ENCODE data around the gene SRPX2. TPM values are rescaled to one million over a fixed set of nuclear protein-coding genes. Genes with fewer than 3 reads are reported as not detected.

The SRPX2 gene
- total and polyA plus RNA-seq, 2 experiments from 2014 or later: 22.9 to 24.9 TPM

- no peak overlapping the region for H3K4me2 ChIP-seq
- H3K9me2 ChIP-seq (replicated peaks; ENCODE audit: insufficient read depth): no peaks in the 10 kb centered on the region
- H4K20me1 ChIP-seq (ENCODE audit: insufficient read depth, poor library complexity, severe bottlenecking): no peaks in the 10 kb centered on the region
- H3K79me2 ChIP-seq: no peaks in the 10 kb centered on the region
- H2AFZ ChIP-seq: no peak overlapping the region
- no peak for TF ChIP-seq EZH2phosphoT487 (IDR thresholded peaks at IDR 0.05; ENCODE audit: low read depth, severe bottlenecking, unreplicated experiment)
- no peak for TF ChIP-seq EZH2 (IDR thresholded peaks at IDR 0.05; ENCODE audit: borderline replicate concordance)
- no peak for TF ChIP-seq CTCF (IDR thresholded peaks at IDR 0.05; ENCODE audit: poor library complexity)
- DNase-seq (ENCODE audit: low spot score): no peak
- no peaks in the 10 kb centered on the region for H3K27me3 ChIP-seq
- no peaks in the 10 kb centered on the region for H3K9me3 ChIP-seq (ENCODE audit: low read depth)
- H3K36me3 ChIP-seq (replicated peaks; ENCODE audit: insufficient read depth, low read depth): no peaks in the 10 kb centered on the region
- 81% methylated on average over 1 of the region's 1 CpG for WGBS (ENCODE audit: low lambda C conversion rate, missing lambda C conversion rate)
- no peaks in the 10 kb centered on the region for H3K4me1 ChIP-seq (ENCODE audit: insufficient read depth)
- H3K4me3 ChIP-seq: no peak overlapping the region
- H3K27ac ChIP-seq: no peak overlapping the region
Measured at GRCh38 chrX:100700809-100701208, 56.8 kb downstream of the SRPX2 start.

- Histone ChIP-seq H3K9me3 (ENCODE audit: low read depth) (no peaks in the 10 kb centered on the region), H3K9me2 (replicated peaks; ENCODE audit: insufficient read depth) (no peaks in the 10 kb centered on the region), H2AFZ (no peak overlapping the region), H3K4me3 (no peak overlapping the region), H3K4me2 (no peak overlapping the region), H3K27me3 (no peaks in the 10 kb centered on the region), H3K36me3 (replicated peaks; ENCODE audit: insufficient read depth, low read depth) (no peaks in the 10 kb centered on the region), H3K79me2 (no peaks in the 10 kb centered on the region), H3K27ac (no peak overlapping the region), H4K20me1 (ENCODE audit: insufficient read depth, poor library complexity, severe bottlenecking) (no peaks in the 10 kb centered on the region), H3K4me1 (ENCODE audit: insufficient read depth) (no peaks in the 10 kb centered on the region)
- no peak for DNase-seq (ENCODE audit: low spot score)
- 48% methylated on average over 3 of the region's 3 CpGs for WGBS (ENCODE audit: low lambda C conversion rate, missing lambda C conversion rate)
- TF ChIP-seq EZH2 (IDR thresholded peaks at IDR 0.05; ENCODE audit: borderline replicate concordance) (no peak), EZH2phosphoT487 (IDR thresholded peaks at IDR 0.05; ENCODE audit: low read depth, severe bottlenecking, unreplicated experiment) (no peak), CTCF (IDR thresholded peaks at IDR 0.05; ENCODE audit: poor library complexity) (no peak)
Measured at GRCh38 chrX:100704581-100705203, 60.7 kb downstream of the SRPX2 start.

GRCh38 chrX:100710816-100711215, 66.8 kb downstream of the SRPX2 start:
- 65% methylated on average over 3 of the region's 3 CpGs for WGBS (ENCODE audit: low lambda C conversion rate, missing lambda C conversion rate)
- Histone ChIP-seq H2AFZ (no peak overlapping the region), H3K27me3 (no peaks in the 10 kb centered on the region), H3K27ac (no peak overlapping the region), H3K4me2 (no peak overlapping the region), H3K36me3 (replicated peaks; ENCODE audit: insufficient read depth, low read depth) (no peaks in the 10 kb centered on the region), H4K20me1 (ENCODE audit: insufficient read depth, poor library complexity, severe bottlenecking) (no peaks in the 10 kb centered on the region), H3K4me3 (no peak overlapping the region), H3K4me1 (ENCODE audit: insufficient read depth) (no peaks in the 10 kb centered on the region), H3K9me3 (ENCODE audit: low read depth) (no peaks in the 10 kb centered on the region), H3K79me2 (no peaks in the 10 kb centered on the region), H3K9me2 (replicated peaks; ENCODE audit: insufficient read depth) (no peaks in the 10 kb centered on the region)
- DNase-seq (ENCODE audit: low spot score): no peak
- TF ChIP-seq EZH2phosphoT487 (IDR thresholded peaks at IDR 0.05; ENCODE audit: low read depth, severe bottlenecking, unreplicated experiment) (no peak), EZH2 (IDR thresholded peaks at IDR 0.05; ENCODE audit: borderline replicate concordance) (no peak), CTCF (IDR thresholded peaks at IDR 0.05; ENCODE audit: poor library complexity) (no peak)
